Medulla oblongata (tissue), 1 donor: Measurements from ENCODE around the gene GPN1.
"Not testable (repeated sequence)": the region's sequence is repeated elsewhere in the genome, so short reads cannot be mapped to it uniquely, and the experiment has no call there.

Experiments used
- DNase-seq: peaks from one replicate; pipeline ENCODE4 v3.0.0-alpha.2; 2015; ENCODE audit errors: extremely low spot score

GPN1 gene

DNA sequence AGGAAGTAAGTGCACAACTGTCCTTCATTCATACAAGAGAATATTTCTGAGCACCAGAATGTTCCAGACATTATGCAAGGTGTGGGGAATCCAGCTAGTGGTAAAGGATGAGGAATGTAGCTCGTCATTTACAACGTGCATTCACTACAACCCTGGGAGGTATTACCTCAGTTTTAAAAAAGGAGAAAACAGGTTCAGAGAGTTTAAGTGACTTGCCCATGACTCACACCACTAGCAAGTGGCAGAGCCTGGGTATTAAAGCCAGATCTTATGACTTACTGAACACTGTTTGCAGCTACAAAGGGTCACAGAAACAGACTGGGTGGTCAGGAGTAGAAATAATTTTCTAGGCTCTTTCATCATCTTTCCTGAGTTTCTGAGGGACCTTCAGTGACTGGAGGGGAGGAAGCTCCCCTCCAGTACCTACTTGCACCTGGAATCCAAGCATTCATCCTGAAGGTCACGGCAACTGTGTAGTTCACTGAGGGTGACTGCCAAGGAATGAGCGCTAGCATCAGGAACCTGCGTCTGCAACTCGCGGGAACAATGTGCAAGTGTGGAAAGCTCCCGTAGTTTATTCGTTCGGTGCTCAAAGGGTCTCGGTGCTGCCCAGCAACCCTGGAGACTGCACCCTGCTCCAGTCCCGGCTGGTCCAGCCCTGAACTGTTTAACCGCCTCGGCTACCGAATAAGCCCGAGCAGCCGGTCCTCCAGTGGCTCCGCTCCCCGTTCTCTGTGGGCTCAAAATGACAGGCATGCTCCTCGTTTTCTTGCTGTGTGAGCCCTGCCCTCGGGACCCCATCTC is 685 bp upstream of the GPN1 start:
- peak; percentile 28 for DNase-seq

DNA sequence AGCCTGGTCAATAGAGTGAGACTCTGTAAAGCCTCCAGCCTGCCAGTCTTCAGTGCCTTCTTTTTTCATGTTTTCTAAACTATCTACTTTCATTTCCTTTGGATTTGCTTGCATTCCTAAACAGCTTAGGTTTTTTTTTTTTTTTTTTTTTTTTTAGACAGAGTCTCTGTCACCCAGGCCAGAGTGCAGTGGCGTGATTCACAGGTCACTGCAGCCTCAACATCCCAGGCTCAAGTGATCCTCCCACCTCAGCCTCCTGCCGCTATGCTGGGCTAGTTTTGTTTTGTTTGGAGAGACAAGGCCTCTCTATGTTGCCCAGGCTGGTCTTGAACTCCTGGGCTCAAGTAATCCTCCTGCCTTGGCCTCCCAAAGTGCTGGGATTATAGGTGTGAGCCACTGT is 1.4 kb downstream of the GPN1 start:
- DNase-seq: not testable (repeated sequence)

- DNase-seq: no peak
Observed at GRCh38 chr2:27634291-27634690, 5.4 kb downstream of the GPN1 start.

DNA sequence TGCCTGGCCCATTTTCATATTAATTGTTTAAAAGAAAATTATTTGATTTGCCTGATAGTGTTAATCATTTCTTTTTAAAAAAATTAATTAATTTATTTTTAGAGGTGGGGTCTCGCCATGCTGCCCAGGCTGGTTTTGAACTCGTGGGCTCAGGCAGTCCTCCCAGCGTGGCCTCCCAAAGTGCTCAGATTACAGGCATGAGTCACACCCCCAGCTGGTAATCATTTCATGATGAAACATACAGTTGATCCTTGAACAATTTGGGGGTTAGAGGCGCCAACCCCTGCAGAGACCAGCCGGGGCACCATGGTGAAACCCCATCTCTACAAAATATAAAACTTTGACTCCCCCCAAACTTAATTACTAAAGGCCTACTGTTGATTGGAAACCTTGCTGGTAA is 7.9 kb downstream of the GPN1 start:
- no peak for DNase-seq

DNA sequence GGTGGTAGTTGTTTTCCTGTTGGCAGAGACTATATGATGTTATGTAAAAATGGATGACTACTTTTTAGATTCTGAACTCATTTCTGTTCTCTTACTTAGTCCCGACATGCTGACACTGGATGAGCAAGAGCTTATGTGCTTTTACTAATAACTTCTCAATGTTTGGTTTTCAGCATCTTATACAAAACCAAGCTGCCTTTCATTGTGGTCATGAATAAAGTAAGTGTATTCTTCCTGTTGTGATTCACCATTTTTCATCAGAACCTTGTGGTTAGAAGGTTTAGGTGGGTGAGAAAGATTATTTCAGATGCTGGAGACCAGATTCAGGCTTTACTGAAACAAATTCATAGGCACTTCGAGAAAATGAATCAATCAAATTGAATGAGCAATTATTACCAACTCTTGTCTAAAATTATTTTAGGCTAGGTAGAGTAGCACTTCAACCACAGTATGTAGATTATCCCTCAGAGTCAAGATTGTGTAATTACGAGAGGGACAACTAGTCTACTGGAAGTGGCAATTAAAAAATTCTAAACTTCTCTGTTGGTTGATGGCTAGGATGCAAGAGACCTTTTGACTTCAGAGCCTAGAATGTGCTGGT is 9.3 kb downstream of the GPN1 start:
- DNase-seq: no peak

GRCh38 chr2:27638709-27639108 is 9.9 kb downstream of the GPN1 start:
- DNase-seq: no peak

- no peak for DNase-seq
Observed at GRCh38 chr2:27640722-27641245, 11.9 kb downstream of the GPN1 start.

GRCh38 chr2:27645197-27645596 is 16.3 kb downstream of the GPN1 start:
- DNase-seq: no peak

DNA sequence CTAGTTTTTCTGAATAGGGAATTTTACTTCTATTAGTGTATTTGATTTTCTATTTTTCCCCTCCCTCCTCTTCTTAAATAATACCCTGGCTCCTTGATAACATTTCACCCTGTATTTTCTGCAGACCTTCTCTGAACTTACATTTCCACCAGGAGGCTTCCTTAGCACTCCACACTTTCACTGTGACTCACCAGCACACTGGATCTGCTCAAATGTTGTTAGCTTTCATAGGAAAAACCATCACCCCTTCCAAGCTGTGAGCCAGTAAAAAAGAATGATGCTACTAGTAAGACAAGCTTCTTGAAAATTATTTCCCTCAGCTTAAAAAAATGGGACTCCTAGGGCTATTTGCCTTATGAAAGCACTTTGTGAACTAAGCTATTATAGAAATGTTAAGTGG is 18.4 kb downstream of the GPN1 start:
- DNase-seq: no peak

DNA sequence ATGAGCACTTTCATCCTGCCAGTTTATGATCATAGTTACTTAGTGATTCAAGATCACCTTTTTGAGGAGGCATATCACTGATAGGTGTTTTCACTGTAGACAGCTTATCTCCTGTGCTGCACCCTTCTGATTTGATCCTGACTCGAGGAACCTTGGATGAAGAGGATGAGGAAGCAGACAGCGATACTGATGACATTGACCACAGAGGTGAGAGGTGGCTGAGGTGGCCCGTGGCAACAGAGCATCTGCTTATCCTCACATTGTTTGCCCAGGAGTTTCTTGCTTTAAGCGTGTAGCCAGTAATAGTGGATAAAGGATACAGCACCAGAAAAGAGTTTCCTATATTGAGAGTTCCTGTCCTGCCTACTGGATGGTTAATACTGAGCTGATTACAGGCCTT is 18.9 kb downstream of the GPN1 start:
- no peak for DNase-seq

GRCh38 chr2:27651056-27651455 is 22.2 kb downstream of the GPN1 start:
- DNase-seq: no peak

DNA sequence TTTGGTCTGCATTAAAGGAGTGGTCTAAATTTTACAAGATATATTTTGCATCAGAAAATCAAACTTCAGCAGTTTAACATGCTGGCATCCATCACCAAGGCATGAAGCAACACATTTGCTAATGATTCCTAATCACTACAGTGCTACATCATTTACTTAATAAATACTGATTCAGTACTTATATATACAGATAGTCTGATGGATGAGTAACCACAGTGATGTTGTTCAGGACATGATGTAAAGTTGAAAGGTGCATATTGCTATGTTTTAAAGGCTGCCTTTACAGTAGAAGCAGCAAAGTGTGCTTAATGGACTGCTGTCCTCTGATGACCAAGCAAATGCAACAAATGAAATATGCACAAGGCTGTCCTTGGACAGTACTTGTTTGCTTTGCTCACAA is 23.5 kb downstream of the GPN1 start:
- no peak for DNase-seq

- DNase-seq: no peak
Observed at GRCh38 chr2:27652790-27653189, 23.9 kb downstream of the GPN1 start.

DNA sequence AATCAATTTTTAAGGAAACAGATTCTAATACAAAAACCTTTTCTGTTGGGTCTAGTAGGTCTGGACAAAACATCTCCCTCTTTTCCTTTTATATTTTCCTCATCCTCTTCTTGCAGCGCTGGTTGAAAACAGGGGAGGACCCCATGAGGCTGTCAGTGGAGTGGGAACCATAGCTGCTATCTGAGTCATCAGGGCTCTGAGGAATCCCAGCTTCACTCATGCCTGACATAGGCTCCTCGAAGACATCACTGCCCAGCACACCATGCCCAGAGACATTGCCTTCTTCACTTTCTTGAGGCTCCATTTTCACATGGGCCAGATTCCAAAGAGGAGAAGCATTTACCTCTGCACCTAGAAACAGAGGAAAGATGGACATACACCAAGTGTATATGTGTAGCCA is 24.5 kb downstream of the GPN1 start:
- no peak for DNase-seq

DNA sequence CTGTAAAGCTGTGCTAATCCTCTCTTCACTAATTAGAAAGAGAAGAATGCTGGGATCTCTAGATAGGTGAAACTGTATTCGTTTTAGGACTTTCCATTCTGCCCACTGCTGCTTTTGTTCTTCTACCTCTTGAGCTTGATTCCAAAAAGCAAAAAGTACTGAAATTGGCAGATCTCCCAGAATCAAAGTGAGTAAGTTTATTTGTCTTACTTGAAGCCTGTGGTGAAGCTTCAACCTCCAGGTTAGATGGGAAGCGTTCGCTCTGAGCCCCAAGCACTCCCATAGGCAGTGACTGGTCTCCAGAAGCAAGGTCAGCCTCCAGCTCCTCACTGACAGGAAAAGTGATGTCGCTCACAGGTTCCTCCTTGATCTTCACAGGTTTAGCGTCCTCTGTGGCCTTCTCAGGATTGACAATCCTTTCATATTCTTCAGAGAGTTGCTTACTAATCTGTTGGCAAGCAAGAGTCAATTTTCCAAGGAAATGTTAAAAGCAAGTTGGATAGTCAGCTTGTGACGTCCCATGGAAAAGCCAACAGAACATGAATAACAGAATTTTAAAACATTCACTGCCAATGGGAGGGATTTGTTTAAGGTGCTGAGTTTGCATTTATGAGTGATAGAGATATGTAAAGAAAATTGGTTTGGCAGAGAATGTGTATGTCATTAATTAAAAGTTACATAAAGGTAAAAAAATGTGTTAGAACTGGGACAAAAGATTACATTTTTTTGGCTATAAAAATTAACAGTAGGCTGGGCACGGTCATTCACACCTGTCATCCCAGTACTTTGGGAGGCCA is 26.5 kb downstream of the GPN1 start:
- no peak for DNase-seq

DNA sequence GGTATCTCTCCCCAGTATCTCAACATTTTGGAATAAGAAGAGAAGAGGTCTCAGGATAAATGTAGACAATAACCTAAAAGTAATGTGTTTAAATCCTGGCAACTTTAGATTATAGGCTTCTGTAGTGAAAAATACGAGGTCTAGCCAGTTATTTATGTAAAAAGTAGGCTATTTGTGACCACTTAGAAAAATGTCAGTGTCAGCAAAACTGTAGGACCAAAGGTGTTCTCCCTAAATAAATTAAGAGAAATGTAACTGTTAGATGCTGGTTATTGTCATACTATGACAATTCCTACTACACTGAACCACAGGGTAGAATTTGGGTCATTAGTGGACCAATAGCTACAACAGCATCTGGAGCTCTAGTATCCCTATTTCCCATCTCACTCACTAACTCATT is 32.5 kb downstream of the GPN1 start:
- DNase-seq: no peak

- peak; percentile 86 for DNase-seq
Observed at GRCh38 chr2:27663285-27664153, 34.7 kb downstream of the GPN1 start, which contains the start of the genes SLC4A1AP and SUPT7L. TSS of gene SLC4A1AP (plus strand) at chr2:27663889. CDS start at chr2:27663915, 26 bp downstream. TSS of gene SUPT7L (minus strand) at chr2:27663614. CDS start at chr2:27662192, 1,422 bp downstream.

DNA sequence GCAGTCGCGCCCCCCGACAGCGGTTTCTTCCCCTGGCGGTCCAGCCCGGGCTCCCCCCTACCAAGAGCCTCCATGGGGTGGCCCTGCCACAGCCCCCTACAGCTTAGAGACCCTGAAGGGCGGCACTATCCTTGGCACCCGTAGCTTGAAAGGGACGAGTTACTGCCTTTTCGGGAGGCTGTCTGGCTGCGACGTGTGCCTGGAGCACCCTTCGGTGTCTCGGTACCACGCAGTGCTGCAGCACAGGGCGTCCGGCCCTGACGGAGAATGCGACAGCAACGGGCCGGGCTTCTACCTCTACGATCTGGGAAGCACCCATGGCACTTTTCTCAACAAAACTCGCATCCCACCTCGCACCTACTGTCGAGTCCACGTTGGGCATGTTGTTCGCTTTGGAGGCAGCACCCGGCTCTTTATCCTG is 35.3 kb downstream of the GPN1 start:
- DNase-seq: no peak

GRCh38 chr2:27664622-27665363 is 35.9 kb downstream of the GPN1 start:
- no peak for DNase-seq

- DNase-seq: no peak
Observed at GRCh38 chr2:27667446-27667845, 38.6 kb downstream of the GPN1 start.

- DNase-seq: no peak
Observed at GRCh38 chr2:27671235-27671634, 42.4 kb downstream of the GPN1 start.
